OCI-LY7 (cell line): ENCODE data around the gene ATP5MC2.

ENCODE experiments used
- CTCF ChIP-seq: fragments of 200-600 bp; sonication (generic); conservative IDR thresholded peaks from 2 replicates; pipeline ENCODE4 v1.5.1; 2014; ENCODE audit warnings: mild to moderate bottlenecking, antibody characterized with exemption, low read length, moderate library complexity, mixed read lengths
- EZH2phosphoT487 ChIP-seq: fragments of 200-600 bp; sonication (generic); IDR thresholded peaks from 2 replicates; pipeline ENCODE4 v1.6.1; 2018; ENCODE audit warnings: low read depth, borderline replicate concordance, mild to moderate bottlenecking, mixed run types, antibody characterized with exemption, low read length, moderate library complexity, mixed read lengths

GRCh38 chr12:53703756-53704155, 27.9 kb upstream of the ATP5MC2 start:
- TF ChIP-seq CTCF, result no peak
- no peak for TF ChIP-seq EZH2phosphoT487
